ENCODE data around the gene G6PD. TPM values are rescaled to one million over a fixed set of nuclear protein-coding genes. Genes with fewer than 3 reads are reported as not detected.

The G6PD gene
- total and polyA plus RNA-seq, 2 experiments from 2014 or later, result 44.3 to 55.0 TPM

DNA sequence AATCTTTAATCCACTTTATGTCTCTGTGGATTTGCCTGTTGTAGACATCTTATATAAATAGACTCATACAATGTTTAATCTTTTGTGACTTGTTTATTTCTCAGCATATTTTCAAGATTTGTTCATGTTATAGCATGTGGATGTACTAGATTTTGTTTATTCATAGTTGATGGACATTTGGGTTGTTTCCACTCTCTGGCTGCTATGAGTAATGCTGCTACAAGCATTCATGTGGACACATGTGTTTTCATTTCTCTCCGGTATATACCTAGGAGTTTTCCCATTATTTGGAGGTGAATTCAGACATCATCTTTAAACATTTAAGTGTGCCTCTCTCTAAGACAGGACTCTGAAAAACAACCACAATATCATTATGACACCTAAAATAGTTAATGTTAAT is 3.1 kb upstream of the G6PD start:
- Histone ChIP-seq H4K20me1 (ENCODE audit: insufficient read depth) (no peaks in the 10 kb centered on the region), H3K9me2 (ENCODE audit: insufficient read depth) (no peaks in the 10 kb centered on the region), H3K27ac (no peak overlapping the region), H3K4me3 (peak overlapping the region; percentile 7; the same call in 1 of the 2 replicates), H3F3A (ENCODE audit: insufficient read depth) (peaks cover 11% of the 10 kb centered on the region; the same call in 1 of the 2 replicates), H2AFZ (no peak overlapping the region), H3K79me2 (ENCODE audit: insufficient read depth) (peaks cover 66% of the 10 kb centered on the region), H3K4me2 (ENCODE audit: unreplicated experiment) (no peak overlapping the region), H3K9ac (no peak overlapping the region), H3K27me3 (replicated peaks; ENCODE audit: insufficient read depth) (no peaks in the 10 kb centered on the region), H3K9me3 (ENCODE audit: low read depth) (no peaks in the 10 kb centered on the region), H3K36me3 (ENCODE audit: low read depth) (no peaks in the 10 kb centered on the region), H3K4me1 (ENCODE audit: insufficient read depth) (peaks cover 7% of the 10 kb centered on the region; the same call in 1 of the 2 replicates)
- DNase-seq, result peak; percentile 31
- 0 to 13% methylated on average over 1 of the region's 1 CpG for WGBS, 2 experiments (ENCODE audit: low coverage in 1 of 2, low lambda C conversion rate in 2 of 2, missing lambda C conversion rate in 2 of 2)
- TF ChIP-seq EZH2 (IDR thresholded peaks at IDR 0.05; ENCODE audit: insufficient read depth, poor library complexity, severe bottlenecking) (no peak), EZH2phosphoT487 (IDR thresholded peaks at IDR 0.05; ENCODE audit: insufficient read depth, low read depth) (no peak)
- in situ Hi-C loops (cut with MboI), result no loop called here

- Histone ChIP-seq H2AFZ (peak overlapping the region; percentile 74), H4K20me1 (ENCODE audit: insufficient read depth) (no peaks in the 10 kb centered on the region), H3K27ac (peak overlapping the region; percentile 95), H3K79me2 (ENCODE audit: insufficient read depth) (peaks cover 60% of the 10 kb centered on the region), H3K36me3 (ENCODE audit: low read depth) (no peaks in the 10 kb centered on the region), H3F3A (ENCODE audit: insufficient read depth) (peaks cover 11% of the 10 kb centered on the region; the same call in 1 of the 2 replicates), H3K27me3 (replicated peaks; ENCODE audit: insufficient read depth) (no peaks in the 10 kb centered on the region), H3K4me2 (ENCODE audit: unreplicated experiment) (peak overlapping the region; percentile 90), H3K9me2 (ENCODE audit: insufficient read depth) (no peaks in the 10 kb centered on the region), H3K9me3 (ENCODE audit: low read depth) (no peaks in the 10 kb centered on the region), H3K9ac (peak overlapping the region; percentile 98), H3K4me3 (peak overlapping the region; percentile 98), H3K4me1 (ENCODE audit: insufficient read depth) (peaks cover 7% of the 10 kb centered on the region; the same call in 1 of the 2 replicates)
- peak; percentile 62 for DNase-seq
- TF ChIP-seq EZH2phosphoT487 (IDR thresholded peaks at IDR 0.05; ENCODE audit: insufficient read depth, low read depth) (no peak), EZH2 (IDR thresholded peaks at IDR 0.05; ENCODE audit: insufficient read depth, poor library complexity, severe bottlenecking) (no peak)
- in situ Hi-C loops (cut with MboI), result no loop called here
- 0% methylated on average over 9 of the region's 9 CpGs for WGBS, 2 experiments (ENCODE audit: low coverage in 1 of 2, low lambda C conversion rate in 2 of 2, missing lambda C conversion rate in 2 of 2)
Observed at GRCh38 chrX:154548028-154548316, 1.3 kb upstream of the G6PD start.

- Histone ChIP-seq H3K27me3 (replicated peaks; ENCODE audit: insufficient read depth) (no peaks in the 10 kb centered on the region), H3K36me3 (ENCODE audit: low read depth) (no peaks in the 10 kb centered on the region), H3K79me2 (ENCODE audit: insufficient read depth) (peaks cover 60% of the 10 kb centered on the region), H3K27ac (peak within 1 kb of the TSS; percentile 95), H3K9me2 (ENCODE audit: insufficient read depth) (no peaks in the 10 kb centered on the region), H3K4me2 (ENCODE audit: unreplicated experiment) (peak within 1 kb of the TSS; percentile 90), H4K20me1 (ENCODE audit: insufficient read depth) (no peaks in the 10 kb centered on the region), H3F3A (ENCODE audit: insufficient read depth) (peaks cover 11% of the 10 kb centered on the region; the same call in 1 of the 2 replicates), H3K9ac (peak within 1 kb of the TSS; percentile 98), H3K9me3 (ENCODE audit: low read depth) (no peaks in the 10 kb centered on the region), H3K4me3 (peak within 1 kb of the TSS; percentile 98), H2AFZ (peak within 1 kb of the TSS; percentile 74), H3K4me1 (ENCODE audit: insufficient read depth) (peaks cover 9% of the 10 kb centered on the region)
- peak; percentile 92 for DNase-seq
- TF ChIP-seq EZH2phosphoT487 (IDR thresholded peaks at IDR 0.05; ENCODE audit: insufficient read depth, low read depth), result no peak
- TF ChIP-seq EZH2 (IDR thresholded peaks at IDR 0.05; ENCODE audit: insufficient read depth, poor library complexity, severe bottlenecking), result no peak
- WGBS, 2 experiments (ENCODE audit: low coverage in 1 of 2, low lambda C conversion rate in 2 of 2, missing lambda C conversion rate in 2 of 2), result 2% methylated on average over 24 of the region's 69 CpGs
- in situ Hi-C loops (cut with MboI), result no loop called here
Observed at GRCh38 chrX:154547245-154548027, 790 bp upstream of the G6PD start, which contains the start of gene IKBKG. IKBKG (plus strand) TSS chrX:154547620; CDS start chrX:154552003, 4,383 bp downstream.

DNA sequence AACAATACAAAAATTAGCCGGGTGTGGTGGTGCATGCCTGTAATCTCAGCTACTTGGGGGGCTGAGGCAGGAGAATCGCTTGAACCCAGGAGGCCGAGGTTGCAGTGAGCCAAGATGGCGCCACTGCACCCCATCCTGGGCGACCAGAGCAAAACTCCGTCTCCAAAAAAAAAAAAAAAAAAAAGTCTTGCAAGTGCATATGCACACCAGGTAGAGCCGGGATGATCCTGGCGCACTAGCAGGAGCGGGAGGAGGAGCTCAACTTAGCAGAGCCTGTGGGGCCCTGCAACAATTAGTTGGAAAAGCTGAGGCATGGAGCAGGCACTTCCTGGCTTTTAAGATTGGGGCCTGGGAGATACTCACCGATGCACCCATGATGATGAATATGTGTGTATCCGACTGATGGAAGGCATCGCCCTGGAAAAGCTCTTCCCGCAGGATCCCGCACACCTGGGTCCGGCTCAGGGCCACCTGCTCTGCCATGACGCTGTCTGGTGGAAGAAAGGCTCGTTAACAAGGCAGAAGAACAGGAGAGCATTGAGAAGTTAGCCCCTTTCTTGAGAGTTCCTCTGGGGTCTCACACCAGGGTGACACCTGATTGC is 872 bp downstream of the G6PD start:
- H3K4me2 ChIP-seq (ENCODE audit: unreplicated experiment), result peak overlapping the region; percentile 71
- H3K27ac ChIP-seq, result no peak overlapping the region
- in situ Hi-C loops (cut with MboI), result no loop called here
- H4K20me1 ChIP-seq (ENCODE audit: insufficient read depth), result no peaks in the 10 kb centered on the region
- H3K79me2 ChIP-seq (ENCODE audit: insufficient read depth), result peaks cover 51% of the 10 kb centered on the region
- WGBS, 2 experiments (ENCODE audit: low coverage in 1 of 2, low lambda C conversion rate in 2 of 2, missing lambda C conversion rate in 2 of 2), result 87% methylated on average over 11 to 15 of the region's 17 CpGs
- no peaks in the 10 kb centered on the region for H3K36me3 ChIP-seq (ENCODE audit: low read depth)
- no peak overlapping the region for H2AFZ ChIP-seq
- peak overlapping the region; percentile 98 for H3K4me3 ChIP-seq
- peaks cover 11% of the 10 kb centered on the region; the same call in 1 of the 2 replicates for H3F3A ChIP-seq (ENCODE audit: insufficient read depth)
- H3K9ac ChIP-seq, result peak overlapping the region; percentile 98
- no peaks in the 10 kb centered on the region for H3K27me3 ChIP-seq (replicated peaks; ENCODE audit: insufficient read depth)
- no peaks in the 10 kb centered on the region for H3K9me2 ChIP-seq (ENCODE audit: insufficient read depth)
- no peak for TF ChIP-seq EZH2phosphoT487 (IDR thresholded peaks at IDR 0.05; ENCODE audit: insufficient read depth, low read depth)
- TF ChIP-seq EZH2 (IDR thresholded peaks at IDR 0.05; ENCODE audit: insufficient read depth, poor library complexity, severe bottlenecking), result no peak
- no peak for DNase-seq
- H3K4me1 ChIP-seq (ENCODE audit: insufficient read depth), result peaks cover 22% of the 10 kb centered on the region
- H3K9me3 ChIP-seq (ENCODE audit: low read depth), result no peaks in the 10 kb centered on the region
